Skeletal muscle tissue (tissue), 4 donors: ENCODE results near the gene AMY1B. TPM values are rescaled to one million over a fixed set of nuclear protein-coding genes. Genes with fewer than 3 reads are reported as not detected.
"Not testable (repeated sequence)": the region's sequence is repeated elsewhere in the genome, so short reads cannot be mapped to it uniquely, and the experiment has no call there.

Experiments used
- H3K27ac ChIP-seq: one replicate; pipeline ENCODE4 v1.7.0; 2013; ENCODE audit warnings: mild to moderate bottlenecking, low read depth, low read length, inconsistent platforms
- H3K27me3 ChIP-seq, 3 donors: one replicate each; pipeline ENCODE4 v1.7.0; 2013; ENCODE audit warnings: low read length in 3 of 3; ENCODE audit not compliant: control insufficient read depth in 3 of 3, insufficient read depth in 3 of 3
- H3K36me3 ChIP-seq, 3 donors: one replicate each; pipeline ENCODE4 v1.7.0; 2013; ENCODE audit warnings: low read length in 3 of 3; ENCODE audit not compliant: control insufficient read depth in 3 of 3, insufficient read depth in 3 of 3
- H3K4me1 ChIP-seq, 3 donors: one replicate each; pipeline ENCODE4 v1.7.0; 2013; ENCODE audit warnings: low read length in 3 of 3, mild to moderate bottlenecking in 3 of 3; ENCODE audit not compliant: control insufficient read depth in 3 of 3, insufficient read depth in 3 of 3
- H3K4me3 ChIP-seq, 3 donors: one replicate each; pipeline ENCODE4 v1.7.0; 2013; ENCODE audit warnings: low read length in 3 of 3
- H3K9ac ChIP-seq, 3 donors: one replicate each; pipeline ENCODE4 v1.7.0; 2013; ENCODE audit warnings: low read length in 3 of 3, mild to moderate bottlenecking in 3 of 3, moderate library complexity in 2 of 3, low read depth in 1 of 3
- H3K9me3 ChIP-seq, 3 donors: one replicate each; pipeline ENCODE4 v1.7.0; 2013; ENCODE audit warnings: low read length in 3 of 3; ENCODE audit not compliant: control insufficient read depth in 3 of 3
- total RNA-seq: library from RNA; depleted of rRNA; stranded (reverse); fragments of >200 nt; gene quantifications from one replicate; pipeline ENCODE4 v1.2.3, GENCODE V29; 2014
- donor health status: Osteomylitis.

The AMY1B gene
- total RNA-seq = not detected

DNA sequence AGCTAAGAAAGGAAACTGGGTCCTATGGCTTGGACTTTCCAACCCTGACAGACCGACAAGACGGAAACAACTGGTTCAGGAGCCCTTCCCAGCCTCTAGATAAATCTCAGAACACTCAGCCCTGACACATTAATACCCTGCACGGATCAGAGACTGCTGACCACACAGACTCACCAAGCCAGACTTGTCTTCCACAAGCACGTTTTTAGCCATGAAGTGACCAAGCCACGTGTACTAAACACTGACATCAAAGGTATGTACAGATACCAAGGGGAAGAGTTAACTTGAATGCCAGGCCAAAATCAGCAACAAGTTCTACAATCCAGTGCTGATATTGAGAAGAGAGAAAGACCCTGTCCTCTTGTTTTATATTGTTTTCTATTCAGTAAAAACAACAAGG is at the start of gene AMY1B:
Gene AMY1B, minus strand, starts transcription at position 101 of the 400 bp plus-strand sequence. CDS start 571 bp downstream, outside the sequence.
- H3K9ac ChIP-seq, H3K36me3 ChIP-seq, H3K27me3 ChIP-seq, H3K27ac ChIP-seq, H3K4me3 ChIP-seq, H3K9me3 ChIP-seq, H3K4me1 ChIP-seq: not testable (repeated sequence)

- not testable (repeated sequence) for H3K36me3 ChIP-seq, H3K9me3 ChIP-seq, H3K9ac ChIP-seq, H3K4me3 ChIP-seq, H3K27me3 ChIP-seq, H3K27ac ChIP-seq, H3K4me1 ChIP-seq
Measured at GRCh38 chr1:103745040-103745439, 49.0 kb upstream of the AMY1B start.

DNA sequence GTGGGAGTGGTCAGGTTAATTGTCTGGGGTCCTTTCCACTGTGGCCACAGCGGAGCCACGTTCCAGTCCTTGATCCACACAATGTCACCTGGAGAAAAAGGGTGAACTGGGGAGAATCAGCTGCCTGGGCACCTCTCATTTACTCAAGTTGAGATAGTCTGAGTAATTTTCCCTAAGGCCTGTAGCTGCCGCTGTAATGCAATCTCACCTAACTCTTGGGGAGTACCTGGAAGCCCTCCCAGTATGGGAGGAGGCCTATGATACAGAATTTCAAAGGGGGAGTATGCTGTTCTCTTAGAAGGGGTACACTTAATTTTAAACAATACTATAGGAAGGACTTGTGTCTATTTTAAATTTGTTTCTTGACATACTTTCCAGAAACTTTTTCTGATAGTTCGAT is 48.4 kb upstream of the AMY1B start:
- H3K36me3 ChIP-seq, H3K9me3 ChIP-seq, H3K4me3 ChIP-seq, H3K9ac ChIP-seq, H3K27me3 ChIP-seq, H3K27ac ChIP-seq, H3K4me1 ChIP-seq: not testable (repeated sequence)

DNA sequence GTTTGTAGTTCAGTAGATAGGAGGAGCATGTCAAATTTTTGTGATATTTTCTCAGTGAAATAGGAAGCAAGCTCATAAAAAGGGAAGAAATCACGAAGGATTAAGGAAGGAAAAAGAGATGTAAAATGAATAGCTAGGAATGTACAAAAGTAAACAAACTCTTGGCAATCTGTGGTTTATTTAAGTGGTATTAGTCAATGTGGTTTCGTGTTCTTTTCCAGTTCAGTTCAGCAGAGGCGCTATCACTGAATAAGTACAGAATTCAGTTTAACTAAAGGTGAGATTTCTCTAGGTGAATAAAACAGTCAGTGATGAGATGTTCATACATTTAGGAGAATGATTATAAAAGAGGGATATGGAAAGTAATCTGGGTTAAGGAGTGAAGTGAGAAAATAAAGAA is 42.0 kb upstream of the AMY1B start:
- not testable (repeated sequence) for H3K4me1 ChIP-seq, H3K4me3 ChIP-seq, H3K9ac ChIP-seq, H3K36me3 ChIP-seq, H3K9me3 ChIP-seq, H3K27ac ChIP-seq, H3K27me3 ChIP-seq

DNA sequence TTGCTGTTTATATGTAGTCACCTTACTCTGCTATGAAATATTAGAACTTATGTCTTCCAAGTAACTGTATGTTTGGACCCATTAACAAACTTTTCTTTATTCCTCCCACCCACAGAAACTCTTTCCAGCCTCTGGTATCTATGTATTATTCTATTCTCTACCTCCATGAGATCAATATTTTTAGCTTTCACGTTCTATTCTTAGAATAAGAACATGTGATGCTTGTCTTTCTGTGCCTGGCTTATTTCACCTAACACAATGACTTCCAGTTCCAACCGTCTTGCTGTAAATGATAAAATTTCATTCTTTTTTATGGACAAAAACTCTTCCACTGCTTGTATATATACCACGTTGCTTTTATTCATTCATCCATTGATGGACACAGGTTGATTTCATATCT is 39.3 kb upstream of the AMY1B start:
- not testable (repeated sequence) for H3K27ac ChIP-seq

GRCh38 chr1:103721473-103721872 is 25.5 kb upstream of the AMY1B start:
- H3K27ac ChIP-seq, H3K9me3 ChIP-seq, H3K27me3 ChIP-seq, H3K4me1 ChIP-seq, H3K9ac ChIP-seq, H3K4me3 ChIP-seq, H3K36me3 ChIP-seq: not testable (repeated sequence)

More for the DNA sequence above, 39.3 kb upstream of the AMY1B start:
- not testable (repeated sequence) for H3K27me3 ChIP-seq, H3K36me3 ChIP-seq, H3K4me1 ChIP-seq, H3K4me3 ChIP-seq, H3K9ac ChIP-seq, H3K9me3 ChIP-seq

DNA sequence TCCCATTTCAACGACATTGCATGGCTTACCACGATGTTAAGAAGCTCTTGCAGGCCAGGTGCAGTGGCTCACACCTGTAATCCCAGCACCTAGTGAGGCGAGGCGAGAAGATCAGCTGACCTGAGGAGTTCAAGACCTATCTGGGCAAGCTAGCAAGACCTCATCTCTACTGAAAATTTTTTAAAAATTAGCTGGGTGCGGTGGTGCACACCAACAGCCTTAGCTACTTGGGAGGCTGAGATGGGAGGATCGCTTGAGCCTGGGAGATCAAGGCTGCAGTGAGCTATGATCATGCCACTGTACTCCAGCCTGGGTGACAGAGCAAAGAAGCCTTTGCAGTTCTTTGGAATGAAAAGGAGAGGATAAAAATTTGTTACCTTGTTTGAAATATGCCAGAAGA is 21.4 kb upstream of the AMY1B start:
- H3K4me3 ChIP-seq, H3K9me3 ChIP-seq, H3K4me1 ChIP-seq, H3K9ac ChIP-seq, H3K27me3 ChIP-seq, H3K36me3 ChIP-seq, H3K27ac ChIP-seq: not testable (repeated sequence)

GRCh38 chr1:103710381-103710780 is 14.4 kb upstream of the AMY1B start:
- H3K36me3 ChIP-seq, H3K4me1 ChIP-seq, H3K9me3 ChIP-seq, H3K27ac ChIP-seq, H3K9ac ChIP-seq, H3K4me3 ChIP-seq, H3K27me3 ChIP-seq: not testable (repeated sequence)

DNA sequence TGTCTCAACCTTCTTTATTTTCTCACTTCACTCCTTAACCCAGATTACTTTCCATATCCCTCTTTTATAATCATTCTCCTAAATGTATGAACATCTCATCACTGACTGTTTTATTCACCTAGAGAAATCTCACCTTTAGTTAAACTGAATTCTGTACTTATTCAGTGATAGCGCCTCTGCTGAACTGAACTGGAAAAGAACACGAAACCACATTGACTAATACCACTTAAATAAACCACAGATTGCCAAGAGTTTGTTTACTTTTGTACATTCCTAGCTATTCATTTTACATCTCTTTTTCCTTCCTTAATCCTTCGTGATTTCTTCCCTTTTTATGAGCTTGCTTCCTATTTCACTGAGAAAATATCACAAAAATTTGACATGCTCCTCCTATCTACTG is 11.7 kb upstream of the AMY1B start:
- not testable (repeated sequence) for H3K4me1 ChIP-seq, H3K9ac ChIP-seq, H3K36me3 ChIP-seq, H3K27ac ChIP-seq, H3K9me3 ChIP-seq, H3K27me3 ChIP-seq, H3K4me3 ChIP-seq

DNA sequence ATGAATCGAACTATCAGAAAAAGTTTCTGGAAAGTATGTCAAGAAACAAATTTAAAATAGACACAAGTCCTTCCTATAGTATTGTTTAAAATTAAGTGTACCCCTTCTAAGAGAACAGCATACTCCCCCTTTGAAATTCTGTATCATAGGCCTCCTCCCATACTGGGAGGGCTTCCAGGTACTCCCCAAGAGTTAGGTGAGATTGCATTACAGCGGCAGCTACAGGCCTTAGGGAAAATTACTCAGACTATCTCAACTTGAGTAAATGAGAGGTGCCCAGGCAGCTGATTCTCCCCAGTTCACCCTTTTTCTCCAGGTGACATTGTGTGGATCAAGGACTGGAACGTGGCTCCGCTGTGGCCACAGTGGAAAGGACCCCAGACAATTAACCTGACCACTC is 5.2 kb upstream of the AMY1B start:
- not testable (repeated sequence) for H3K9ac ChIP-seq, H3K27me3 ChIP-seq, H3K36me3 ChIP-seq, H3K4me3 ChIP-seq, H3K27ac ChIP-seq, H3K4me1 ChIP-seq, H3K9me3 ChIP-seq

- H3K27me3 ChIP-seq, H3K27ac ChIP-seq, H3K4me3 ChIP-seq, H3K9me3 ChIP-seq, H3K9ac ChIP-seq, H3K36me3 ChIP-seq, H3K4me1 ChIP-seq: not testable (repeated sequence)
Measured at GRCh38 chr1:103700669-103701068, 4.7 kb upstream of the AMY1B start.
